GM12892 (cell line): ENCODE measurements around the gene FMO4.

Experiments
- POLR2AphosphoS5 ChIP-seq: IDR thresholded peaks from 2 replicates; pipeline ENCODE4 v1.6.1; 2011; ENCODE audit warnings: low read depth, low read length, control low read depth
- TAF1 ChIP-seq: IDR thresholded peaks from 2 replicates; pipeline ENCODE4 v1.6.1; 2011; ENCODE audit warnings: low read depth, mild to moderate bottlenecking, control low read depth, low read length, borderline replicate concordance

DNA sequence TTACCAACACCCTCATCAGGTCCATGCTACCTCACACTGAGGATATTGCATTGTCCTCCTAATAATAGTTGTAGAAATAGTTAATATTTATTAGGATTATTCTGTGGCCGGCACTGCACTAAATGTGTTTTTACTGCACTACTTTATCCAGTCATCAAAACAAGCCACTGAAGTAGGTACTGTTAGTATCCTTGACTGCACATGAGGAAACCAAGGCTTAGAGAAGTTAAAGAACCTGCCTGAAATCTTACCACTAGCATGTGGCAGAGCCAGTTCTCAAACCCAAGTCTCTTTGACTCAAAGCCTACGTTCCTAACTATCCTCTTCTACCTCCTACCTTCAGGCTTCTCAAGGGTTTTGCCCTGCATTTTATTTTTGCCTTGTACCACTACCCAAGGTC lies 34.7 kb upstream of the FMO4 start:
- TF ChIP-seq POLR2AphosphoS5 (no peak), TAF1 (no peak)
